ENCODE data around the gene ATG7.
"Not testable (repeated sequence)": the region's sequence is repeated elsewhere in the genome, so short reads cannot be mapped to it uniquely, and the experiment has no call there.

The ATG7 gene

GRCh38 chr3:11467875-11468274, 195.7 kb downstream of the ATG7 start:
- no peak for DNase-seq (ENCODE audit: low read depth)

GRCh38 chr3:11470031-11470853, 198.0 kb downstream of the ATG7 start:
- DNase-seq (ENCODE audit: low read depth), result no peak

GRCh38 chr3:11475324-11475723, 203.1 kb downstream of the ATG7 start:
- DNase-seq (ENCODE audit: low read depth), result no peak

GRCh38 chr3:11476735-11477144, 204.5 kb downstream of the ATG7 start:
- no peak for DNase-seq (ENCODE audit: low read depth)

- DNase-seq (ENCODE audit: low read depth), result no peak
Observed at GRCh38 chr3:11477407-11477911, 205.3 kb downstream of the ATG7 start.

- DNase-seq (ENCODE audit: low read depth), result no peak
Observed at GRCh38 chr3:11478167-11478566, 206.0 kb downstream of the ATG7 start.

GRCh38 chr3:11479221-11479620, 207.0 kb downstream of the ATG7 start:
- no peak for DNase-seq (ENCODE audit: low read depth)

- no peak for DNase-seq (ENCODE audit: low read depth)
Observed at GRCh38 chr3:11480663-11481298, 208.6 kb downstream of the ATG7 start.

- no peak for DNase-seq (ENCODE audit: low read depth)
Observed at GRCh38 chr3:11481556-11481955, 209.4 kb downstream of the ATG7 start.

GRCh38 chr3:11482021-11482420, 209.8 kb downstream of the ATG7 start:
- DNase-seq (ENCODE audit: low read depth), result no peak

- DNase-seq (ENCODE audit: low read depth), result not testable (repeated sequence)
Observed at GRCh38 chr3:11488356-11488755, 216.2 kb downstream of the ATG7 start.

- no peak for DNase-seq (ENCODE audit: low read depth)
Observed at GRCh38 chr3:11494131-11494916, 222.1 kb downstream of the ATG7 start.

- DNase-seq (ENCODE audit: low read depth), result no peak
Observed at GRCh38 chr3:11495948-11496557, 223.9 kb downstream of the ATG7 start.

- no peak for DNase-seq (ENCODE audit: low read depth)
Observed at GRCh38 chr3:11498177-11498576, 226.0 kb downstream of the ATG7 start.

GRCh38 chr3:11498646-11499045, 226.4 kb downstream of the ATG7 start:
- DNase-seq (ENCODE audit: low read depth), result no peak

GRCh38 chr3:11499144-11499543, 226.9 kb downstream of the ATG7 start:
- no peak for DNase-seq (ENCODE audit: low read depth)

GRCh38 chr3:11502413-11502812, 230.2 kb downstream of the ATG7 start:
- not testable (repeated sequence) for DNase-seq (ENCODE audit: low read depth)

GRCh38 chr3:11507719-11508118, 235.5 kb downstream of the ATG7 start:
- no peak for DNase-seq (ENCODE audit: low read depth)

GRCh38 chr3:11508346-11509172, 236.4 kb downstream of the ATG7 start:
- no peak for DNase-seq (ENCODE audit: low read depth)

GRCh38 chr3:11509173-11510000, 237.2 kb downstream of the ATG7 start:
- no peak for DNase-seq (ENCODE audit: low read depth)

Data from activated T-cell treated with anti-CD3 and anti-CD28 coated beads for 48 hours (primary cell).